GM21576 (cell line): ENCODE data around the gene MYH6.
"Not testable (repeated sequence)": the region's sequence is repeated elsewhere in the genome, so short reads cannot be mapped to it uniquely, and the experiment has no call there.

Experiments
- ATAC-seq: cut with Tn5 transposase; IDR thresholded peaks from one replicate; pipeline ENCODE4 v1.9.1; 2021; ENCODE audit warnings: mild to moderate bottlenecking, moderate library complexity; ENCODE audit not compliant: unreplicated experiment

Gene MYH6

DNA sequence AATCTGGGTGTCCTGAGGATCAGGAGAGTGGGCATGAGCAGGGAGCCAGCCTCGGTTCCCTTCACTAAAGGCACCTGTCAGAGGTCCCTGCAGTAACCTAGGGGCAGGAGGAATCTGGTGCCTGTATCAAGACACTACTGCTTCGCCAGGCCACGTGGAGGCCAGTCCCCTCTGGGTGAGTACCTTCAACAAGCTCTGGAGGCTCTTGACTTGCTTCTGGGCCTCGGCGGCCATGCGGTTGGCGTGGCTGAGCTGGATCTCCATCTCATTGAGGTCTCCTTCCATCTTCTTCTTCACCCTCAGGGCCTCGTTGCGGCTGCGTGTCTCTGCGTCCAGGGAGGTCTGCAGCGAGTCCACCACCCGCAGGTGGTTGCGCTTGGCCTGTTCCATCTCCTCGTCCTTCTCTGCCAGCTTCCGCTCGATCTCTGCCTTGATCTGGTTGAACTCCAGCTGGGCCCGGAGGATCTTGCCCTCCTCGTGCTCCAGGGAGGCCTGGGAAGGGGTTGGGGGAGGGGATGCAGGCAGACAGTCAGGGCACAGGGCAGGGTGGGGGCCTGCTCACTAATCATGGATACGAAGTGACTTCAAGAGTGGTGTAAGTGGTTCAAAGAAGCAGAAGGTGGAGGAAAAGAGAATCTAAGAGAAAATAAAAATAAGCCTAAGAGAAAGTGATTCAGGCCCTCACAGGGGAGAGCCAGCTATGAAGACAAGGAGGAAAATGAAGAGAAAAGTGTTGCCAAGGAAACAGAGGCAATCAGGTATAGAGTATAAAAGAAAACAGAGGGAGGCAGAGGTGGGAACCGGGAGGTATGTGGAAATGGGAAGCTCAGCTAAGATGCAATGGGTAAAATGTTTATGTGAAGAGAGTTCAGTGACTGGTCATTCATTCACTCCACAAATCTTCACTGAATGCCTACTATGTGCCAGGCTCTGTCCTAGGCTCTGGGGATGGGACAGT, 8.0 kb upstream of the MYH6 start:
- no peak for ATAC-seq

DNA sequence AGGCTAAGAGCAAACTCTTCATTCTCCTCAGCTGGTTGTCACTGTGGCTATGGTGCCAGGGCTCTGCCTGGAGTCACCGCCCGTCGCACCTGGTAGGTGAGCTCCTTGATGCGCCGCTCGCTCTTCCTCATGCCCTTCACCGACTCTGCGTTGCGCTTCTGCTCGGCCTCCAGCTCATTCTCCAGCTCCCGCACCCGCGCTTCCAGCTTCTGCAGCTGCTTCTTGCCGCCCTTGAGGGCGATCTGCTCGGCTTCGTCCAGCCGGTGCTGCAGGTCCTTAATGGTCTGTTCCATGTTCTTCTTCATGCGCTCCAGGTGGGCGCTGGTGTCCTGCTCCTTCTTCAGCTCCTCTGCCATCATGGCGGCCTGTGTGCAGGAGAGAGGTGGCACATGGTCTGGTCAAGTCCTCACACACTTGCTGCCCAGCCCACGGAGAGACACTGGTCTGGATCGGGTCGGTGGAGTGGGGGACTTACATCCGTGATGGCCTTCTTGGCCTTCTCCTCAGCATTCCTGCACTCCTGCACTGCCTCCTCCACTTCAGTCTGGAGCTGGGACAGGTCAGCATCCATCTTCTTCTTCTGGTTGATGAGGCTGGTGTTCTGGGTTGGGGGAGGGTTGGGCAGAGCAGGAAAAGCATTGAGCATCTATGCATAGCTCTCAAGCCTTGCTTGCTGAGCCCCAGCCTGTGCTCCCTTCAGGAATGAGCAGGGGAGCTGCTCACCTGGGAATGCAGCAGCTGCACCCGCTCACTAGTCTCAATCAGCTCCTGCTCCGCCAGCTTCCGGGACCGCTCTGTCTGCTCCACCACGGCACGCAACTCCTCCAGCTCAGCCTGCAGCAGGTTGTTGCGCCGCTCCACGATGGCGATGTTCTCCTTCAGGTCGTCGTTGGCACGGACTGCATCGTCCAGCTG, 7.1 kb upstream of the MYH6 start:
- ATAC-seq: no peak

DNA sequence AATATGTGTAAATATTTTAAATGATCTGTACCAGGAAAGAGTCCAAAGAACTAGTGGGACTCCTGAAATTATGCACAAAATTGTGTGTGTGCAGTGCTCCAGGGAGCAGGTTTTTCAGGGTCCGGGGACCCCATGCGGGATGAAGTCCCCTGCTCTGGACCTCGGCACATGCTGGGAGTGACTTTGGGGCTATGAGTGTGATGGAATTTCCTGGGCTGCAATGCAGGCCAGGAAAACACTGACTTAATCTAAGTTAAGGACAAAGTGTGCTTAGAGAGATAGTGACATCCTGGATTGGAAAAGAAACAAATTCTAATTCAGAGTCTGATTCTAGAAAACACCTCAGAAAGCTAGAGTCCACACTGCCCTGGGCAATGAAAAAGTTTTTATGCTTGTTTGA, 6.2 kb upstream of the MYH6 start:
- ATAC-seq: no peak

DNA sequence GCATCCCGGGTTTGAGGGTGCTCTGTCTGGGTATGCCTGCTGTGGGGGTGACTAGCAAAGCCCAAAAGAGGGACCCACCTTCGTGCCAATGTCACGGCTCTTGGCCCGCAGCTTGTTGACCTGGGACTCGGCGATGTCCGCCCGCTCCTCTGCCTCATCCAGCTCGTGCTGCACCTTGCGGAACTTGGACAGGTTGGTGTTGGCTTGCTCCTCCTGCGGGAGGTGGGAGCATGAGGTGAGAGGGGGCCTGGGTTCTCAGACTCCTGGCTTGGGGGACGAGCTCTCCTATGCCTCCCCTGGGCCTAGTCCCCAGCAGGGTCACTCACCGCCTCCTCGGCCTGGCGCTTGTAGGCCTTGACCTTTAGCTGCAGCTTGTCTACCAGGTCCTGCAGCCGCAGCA, 5.6 kb upstream of the MYH6 start:
- no peak for ATAC-seq

DNA sequence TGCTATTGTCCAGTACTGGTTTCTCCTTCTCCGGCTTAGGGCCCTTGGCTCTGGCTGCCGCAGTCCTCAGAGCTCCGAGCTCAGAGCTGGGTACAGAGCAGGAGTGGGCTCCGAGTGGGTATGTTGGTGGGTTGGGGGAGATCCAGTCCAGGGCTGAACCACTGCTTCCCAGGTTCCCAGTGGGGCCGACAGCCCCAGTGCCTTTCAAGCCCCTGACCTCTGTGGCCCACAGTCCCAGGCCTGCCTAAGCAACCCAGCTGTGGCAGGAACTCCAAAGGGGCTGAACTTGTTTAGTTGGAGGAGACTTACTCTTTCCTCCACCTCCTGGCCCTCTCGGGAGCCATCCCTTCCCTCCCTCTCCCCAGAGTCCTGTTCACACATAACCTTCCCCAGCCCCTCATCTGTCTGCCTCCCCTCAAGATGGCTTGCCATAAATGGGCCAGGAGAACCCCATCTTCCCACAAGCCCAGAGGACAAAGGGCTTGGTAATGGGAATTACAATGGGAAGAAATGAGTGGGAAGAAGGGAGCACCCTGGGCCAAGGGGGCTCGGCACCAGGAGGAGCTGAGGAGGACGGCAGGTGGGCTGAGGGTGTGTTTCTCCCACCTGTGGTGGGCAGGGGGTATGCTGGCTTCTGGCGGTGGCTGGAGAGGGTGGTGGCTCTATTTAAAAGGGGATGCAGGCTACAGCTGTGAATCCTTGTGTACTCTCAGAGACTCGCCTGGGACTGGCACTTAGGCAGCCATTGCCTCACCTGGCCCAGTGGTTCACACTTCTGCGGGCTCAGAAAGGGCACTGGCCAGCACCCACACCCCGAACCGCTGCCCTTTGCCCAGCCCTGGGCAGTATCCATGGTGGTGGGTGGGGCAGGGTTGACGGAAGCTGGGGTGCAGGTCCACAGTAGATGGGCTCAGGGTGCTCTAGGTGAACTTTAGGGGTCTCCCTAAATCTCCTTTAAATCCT, 3.8 kb upstream of the MYH6 start:
- ATAC-seq: no peak

DNA sequence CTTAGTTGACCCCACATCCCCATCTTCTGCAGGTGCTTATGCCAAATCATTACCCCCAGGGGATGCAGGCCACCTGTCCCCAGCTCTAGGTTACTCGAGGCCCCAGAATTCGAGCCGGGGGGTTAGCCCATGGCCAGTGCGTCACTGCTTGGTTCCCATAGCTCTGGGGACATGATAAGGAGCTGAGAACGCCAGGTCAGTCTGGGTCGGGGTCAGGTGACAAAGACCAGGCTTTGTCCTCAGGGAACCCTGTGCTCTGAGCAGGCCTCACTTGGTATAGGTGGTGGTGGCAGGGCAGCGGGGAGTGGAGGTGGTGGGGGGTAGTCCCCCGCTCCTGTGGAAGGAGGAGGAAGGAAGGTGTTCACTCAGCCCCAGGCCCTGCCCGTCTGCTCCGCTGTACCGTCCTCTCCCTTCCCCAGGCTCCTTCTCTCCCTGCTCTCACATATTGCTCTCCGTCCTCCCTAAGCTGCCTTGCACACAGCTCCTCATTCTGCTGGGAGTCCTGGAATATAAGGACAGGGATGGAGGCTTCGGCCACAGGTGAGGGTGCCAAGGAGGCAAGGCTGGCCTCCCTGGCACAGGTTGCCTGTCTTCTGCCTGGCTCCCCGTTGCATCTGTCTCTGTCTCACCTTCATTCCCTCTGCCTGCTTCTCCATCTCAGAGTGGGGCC, 2.0 kb upstream of the MYH6 start:
- ATAC-seq: no peak

DNA sequence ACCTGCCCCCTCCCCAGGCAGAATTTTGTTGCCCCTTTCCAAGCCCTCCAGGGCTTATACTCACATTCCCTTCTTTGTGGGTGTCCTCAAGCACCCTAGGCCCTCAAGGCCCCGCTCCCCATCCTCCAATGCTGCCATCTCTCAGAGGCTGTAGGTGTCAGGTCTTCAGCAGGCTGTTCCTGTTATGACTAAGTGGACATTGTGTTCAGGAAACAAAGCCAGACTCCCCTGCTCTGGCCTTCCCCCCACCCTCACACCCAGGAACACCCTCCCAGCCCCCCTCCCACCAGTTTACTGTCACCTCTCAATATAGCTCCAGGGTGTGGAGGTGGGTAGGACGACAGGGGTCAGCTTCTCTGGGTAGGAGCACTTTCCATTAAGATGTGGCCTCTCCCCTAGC, 1.4 kb upstream of the MYH6 start:
- ATAC-seq: no peak

DNA sequence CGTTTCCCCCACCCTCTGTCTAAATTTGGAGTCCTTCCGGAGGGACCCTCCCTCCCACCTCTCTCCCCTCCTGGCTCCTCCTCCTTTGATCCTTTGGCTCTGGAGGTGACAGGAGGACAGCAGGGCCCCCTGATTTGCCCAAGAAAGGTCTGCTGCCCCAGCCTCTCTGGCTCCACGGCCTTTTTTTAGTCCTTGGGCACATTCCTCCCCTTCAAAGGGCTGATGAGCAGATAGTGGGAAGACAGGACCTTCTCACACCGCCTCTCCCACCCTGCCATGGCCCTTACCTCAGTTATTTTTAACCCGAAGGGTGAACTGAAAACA, 196 bp upstream of the MYH6 start:
- no peak for ATAC-seq

DNA sequence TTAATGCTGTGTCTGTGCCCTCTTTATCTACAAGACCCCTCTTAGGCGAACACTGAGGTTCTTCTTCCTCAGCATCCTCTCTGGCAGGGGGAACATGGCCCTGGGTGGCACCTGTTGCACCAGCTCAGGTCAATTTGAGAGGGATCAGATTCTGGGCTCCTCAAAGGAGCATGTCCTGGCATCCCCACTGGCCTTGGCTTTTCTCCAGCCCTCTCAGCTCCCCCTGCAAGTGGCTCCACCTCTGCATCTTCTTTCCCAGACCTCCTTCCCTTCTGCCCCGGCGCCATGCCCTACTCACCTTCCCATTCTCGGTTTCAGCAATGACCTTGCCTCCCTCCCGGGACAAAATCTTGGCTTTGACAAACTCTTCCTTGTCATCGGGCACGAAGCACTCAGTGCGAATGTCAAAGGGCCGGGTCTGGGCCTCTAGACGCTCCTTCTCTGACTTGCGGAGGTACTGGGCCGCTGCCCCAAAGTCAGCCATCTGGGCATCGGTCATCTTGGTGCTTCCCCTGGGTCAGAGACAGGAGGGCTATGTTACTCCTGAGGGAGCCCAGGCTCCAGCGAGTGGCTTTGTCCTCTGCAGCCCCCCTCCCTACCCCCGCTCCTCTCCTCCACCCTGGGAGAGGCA, 1.2 kb downstream of the MYH6 start:
- no peak for ATAC-seq

DNA sequence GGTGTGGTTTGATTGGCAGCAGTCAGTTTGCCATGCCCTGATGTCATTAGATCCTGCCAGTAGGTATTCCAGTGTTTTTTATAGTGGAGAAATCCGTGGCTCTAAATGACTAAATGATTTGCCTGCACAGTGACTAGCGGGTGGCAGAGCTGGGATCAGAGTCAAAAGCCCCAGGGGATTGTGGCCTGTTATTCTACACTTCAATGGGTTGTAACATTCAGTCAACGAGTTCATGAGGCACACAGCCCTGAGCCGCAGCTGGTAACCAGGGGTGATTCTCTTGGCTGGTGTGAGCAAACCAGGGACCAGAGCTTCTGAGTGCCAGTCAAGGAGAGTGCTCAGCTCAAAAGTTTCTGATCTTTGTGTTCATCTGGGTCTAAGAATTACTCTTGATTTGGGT, 1.8 kb downstream of the MYH6 start:
- ATAC-seq: no peak

DNA sequence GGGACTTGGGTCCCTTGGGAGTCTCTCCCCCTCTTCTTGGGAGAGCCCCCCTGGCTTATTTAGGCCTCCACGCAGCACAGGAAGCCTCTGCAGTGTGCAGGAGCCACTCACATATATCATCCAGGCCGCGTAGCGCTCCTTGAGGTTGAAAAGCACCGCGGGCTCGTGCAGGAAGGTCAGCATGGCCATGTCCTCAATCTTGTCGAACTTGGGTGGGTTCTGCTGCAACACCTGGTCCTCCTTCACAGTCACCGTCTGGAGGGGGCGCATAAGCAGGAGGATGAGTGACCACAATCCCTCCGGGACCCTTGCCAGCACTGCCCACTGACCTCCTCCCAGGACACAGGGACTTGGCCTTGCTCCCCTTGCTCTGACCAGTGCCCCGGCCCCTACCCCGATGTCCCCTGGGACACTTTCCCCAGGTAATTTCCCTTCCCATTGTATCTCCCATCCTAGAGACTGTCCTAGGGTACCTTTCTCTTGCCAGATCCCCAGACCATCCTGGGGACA, 2.5 kb downstream of the MYH6 start:
- no peak for ATAC-seq

DNA sequence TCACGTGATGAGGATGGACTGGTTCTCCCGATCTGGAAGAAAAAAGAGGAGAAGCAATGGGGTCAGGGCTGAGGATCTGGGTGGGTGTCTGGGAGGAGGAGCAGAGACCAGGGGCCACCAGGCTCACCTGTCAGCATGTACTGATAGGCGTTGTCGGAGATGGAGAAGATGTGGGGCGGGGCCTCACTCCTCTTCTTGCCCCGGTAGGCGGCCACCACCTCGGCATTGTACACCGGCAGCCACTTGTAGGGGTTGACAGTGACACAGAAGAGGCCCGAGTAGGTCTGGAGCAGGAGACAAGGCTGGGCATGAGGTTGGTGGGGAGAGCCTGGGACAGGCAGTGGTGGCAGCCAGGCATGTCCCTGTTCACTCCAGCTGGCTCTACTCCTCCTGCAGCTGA, 3.0 kb downstream of the MYH6 start:
- no peak for ATAC-seq

DNA sequence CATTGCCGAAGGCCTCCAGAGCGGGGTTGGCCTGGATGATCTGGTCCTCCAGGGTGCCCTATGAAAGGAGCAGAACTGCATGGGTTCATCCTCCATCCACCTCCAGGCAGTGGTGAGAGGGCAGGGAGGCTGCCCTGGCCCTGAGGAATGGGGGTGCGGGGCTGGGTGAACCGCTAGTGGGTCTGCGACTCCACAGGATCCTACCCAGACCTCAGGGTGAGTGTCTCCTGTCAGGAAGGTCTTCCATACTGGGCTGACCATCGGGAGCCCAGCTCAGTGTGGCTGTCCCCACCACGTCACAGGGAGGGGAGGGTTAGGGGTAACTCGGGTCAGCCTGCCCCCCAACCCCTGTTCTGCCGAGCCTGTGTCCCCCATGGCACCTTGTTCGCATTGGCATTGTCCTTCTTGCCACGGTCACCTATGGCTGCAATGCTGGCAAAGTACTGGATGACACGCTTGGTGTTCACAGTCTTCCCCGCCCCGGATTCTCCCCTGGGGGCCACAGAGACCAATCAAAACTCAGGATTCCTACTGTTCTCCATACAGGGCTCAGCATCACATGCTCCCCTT, 3.7 kb downstream of the MYH6 start:
- no peak for ATAC-seq

DNA sequence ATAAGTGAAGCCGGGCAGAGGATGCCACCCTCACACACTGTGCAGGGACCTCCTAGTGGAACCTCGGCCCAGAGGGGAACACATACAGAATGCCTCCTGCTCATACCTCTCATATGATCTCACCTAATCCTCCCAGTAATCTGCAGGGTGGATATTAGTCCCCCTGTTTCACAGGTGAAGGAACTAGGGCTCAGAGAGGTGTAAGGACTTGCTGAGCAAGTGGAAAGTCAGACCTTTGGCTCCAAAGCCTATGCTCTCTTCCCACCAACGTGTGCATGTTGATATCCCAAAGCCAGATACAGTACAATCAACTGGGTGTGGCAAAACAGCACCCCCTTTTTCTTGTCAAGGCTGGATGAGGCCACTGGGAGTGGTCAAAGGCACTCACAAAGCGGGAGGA, 4.2 kb downstream of the MYH6 start:
- no peak for ATAC-seq

DNA sequence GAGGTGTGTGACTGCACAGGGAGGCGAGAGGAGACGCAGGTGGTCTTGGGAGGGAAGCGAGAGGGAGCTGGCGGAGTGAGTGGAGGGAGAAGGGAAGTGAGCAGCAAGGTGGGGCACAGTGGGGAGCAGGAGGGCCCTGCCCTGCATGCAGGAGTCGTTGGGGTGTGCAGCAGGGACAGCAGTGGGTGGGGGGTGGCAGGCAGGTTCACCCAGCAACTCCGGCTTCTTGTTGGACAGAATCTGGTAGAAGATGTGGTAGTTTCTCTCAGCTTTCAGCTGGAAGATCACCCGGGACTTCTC, 5.0 kb downstream of the MYH6 start:
- no peak for ATAC-seq

DNA sequence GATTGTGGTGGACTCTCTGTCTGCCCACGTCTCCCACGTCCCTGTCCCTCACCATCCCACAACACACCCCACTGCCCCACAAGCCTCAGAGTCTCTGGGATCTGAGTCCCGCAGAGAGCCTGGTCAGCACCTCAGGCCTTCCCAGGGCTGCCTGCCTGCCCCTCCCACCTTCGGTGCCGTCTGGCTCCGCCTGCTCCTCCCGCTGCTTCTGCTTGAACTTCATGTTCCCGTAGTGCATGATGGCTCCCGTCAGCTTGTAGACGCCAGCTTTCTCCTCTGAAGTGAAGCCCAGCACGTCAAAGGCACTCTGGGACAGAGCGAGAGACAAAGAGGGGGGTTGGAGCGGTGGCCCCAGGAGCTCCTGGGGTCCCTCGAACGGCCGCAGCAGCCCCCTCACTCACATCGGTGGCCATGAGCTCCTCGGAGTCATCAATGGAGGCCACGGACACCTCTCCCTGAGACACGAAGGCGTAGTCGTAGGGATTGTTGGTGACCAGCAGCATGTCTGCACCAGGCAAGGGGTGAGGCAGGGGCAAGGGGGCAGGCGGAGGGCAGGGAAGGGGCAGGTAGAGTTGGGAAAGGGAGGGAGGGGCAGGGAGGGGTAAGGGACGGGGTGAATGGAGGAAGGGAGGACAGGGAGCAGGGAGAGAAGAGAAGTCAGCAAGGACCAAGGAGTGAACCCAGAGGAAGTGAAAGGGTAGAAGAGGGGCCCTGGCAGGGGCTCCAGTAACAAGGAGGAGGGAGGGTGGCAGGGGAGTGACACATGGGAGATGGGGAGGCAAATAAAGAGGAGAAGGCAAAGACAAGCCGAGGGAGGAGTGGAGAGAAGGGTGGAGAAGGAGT, 5.6 kb downstream of the MYH6 start:
- no peak for ATAC-seq

DNA sequence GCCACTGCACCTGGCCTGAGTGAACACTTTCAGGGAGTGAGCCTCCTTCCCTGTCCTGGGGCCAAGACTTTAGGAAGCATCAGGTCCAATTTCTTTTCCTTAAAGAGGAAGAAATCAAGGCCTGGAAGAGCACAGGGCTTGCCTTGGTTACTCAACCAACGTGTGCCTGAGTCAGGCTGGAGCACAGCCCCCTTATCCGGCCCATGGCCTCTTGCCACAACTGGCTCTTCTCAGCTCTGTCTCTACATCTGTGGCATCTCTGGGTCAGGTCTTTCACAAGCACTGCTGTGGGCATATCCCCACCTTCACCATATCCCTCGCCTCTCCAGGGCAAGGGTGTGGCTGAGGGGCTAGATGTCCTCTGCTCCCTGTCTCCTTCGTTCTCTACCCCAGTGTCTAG, 6.8 kb downstream of the MYH6 start:
- no peak for ATAC-seq

DNA sequence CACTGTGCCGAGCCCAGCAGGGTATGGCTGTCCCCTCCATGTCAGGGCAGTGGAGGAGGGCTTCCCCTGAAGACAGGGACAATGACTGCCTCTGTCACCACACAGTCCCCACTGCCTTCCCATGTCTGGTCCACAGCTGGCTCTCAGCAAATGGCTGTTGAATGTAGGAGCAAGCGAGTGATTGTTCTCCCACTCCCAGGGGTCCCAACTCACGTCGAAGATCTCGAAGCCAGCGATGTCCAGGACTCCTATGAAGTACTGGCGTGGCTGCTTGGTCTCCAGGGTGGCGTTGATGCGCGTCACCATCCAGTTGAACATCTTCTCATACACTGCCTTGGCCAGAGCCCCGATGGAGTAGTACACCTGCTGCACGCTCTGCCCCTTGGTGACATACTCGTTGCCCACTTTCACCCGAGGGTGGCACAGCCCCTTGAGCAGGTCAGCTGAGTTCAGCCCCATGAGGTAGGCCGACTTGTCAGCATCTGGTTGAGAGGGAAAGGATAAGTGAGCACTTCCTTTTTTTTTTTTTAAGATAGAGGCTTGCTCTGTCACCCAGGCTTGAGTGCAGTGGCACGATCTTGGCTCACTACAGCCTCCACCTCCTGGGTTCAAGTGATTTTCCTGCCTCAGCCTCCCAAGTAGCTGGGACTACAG, 7.5 kb downstream of the MYH6 start:
- not testable (repeated sequence) for ATAC-seq
